Left lung (tissue), 10 donors: ENCODE data around the gene CRYBG2. TPM values are rescaled to one million over a fixed set of nuclear protein-coding genes. Genes with fewer than 3 reads are reported as not detected.
"Not testable (repeated sequence)": the region's sequence is repeated elsewhere in the genome, so short reads cannot be mapped to it uniquely, and the experiment has no call there.

ENCODE experiments used
- ATAC-seq: fragments of 200-7000 bp; cut with Tn5 transposase; one replicate; pipeline ENCODE4 v1.9.1; 2020; ENCODE audit warnings: moderate library complexity
- DNase-seq, 4 donors: peaks; one replicate each; pipeline ENCODE4 v3.0.0-alpha.2; 2013 to 2020
- H3K27ac ChIP-seq, 2 donors: fragments of 200-600 bp; sonication (generic) in 1 of 2; one replicate each; pipeline versions ENCODE4 v1.5.0 to v1.8.0; 2020 to 2021
- H3K27me3 ChIP-seq, 2 donors: fragments of 200-600 bp; sonication (generic) in 1 of 2; one replicate each; pipeline versions ENCODE4 v1.5.0 to v1.8.0; 2020 to 2021
- H3K36me3 ChIP-seq, 2 donors: fragments of 200-600 bp; sonication (generic) in 1 of 2; one replicate each; pipeline versions ENCODE4 v1.5.0 to v1.8.0; 2020 to 2021
- H3K4me1 ChIP-seq, 2 donors: fragments of 200-600 bp; one replicate each; pipeline ENCODE4 v1.8.0; 2021
- H3K4me3 ChIP-seq, 2 donors: fragments of 200-600 bp; sonication (generic) in 1 of 2; one replicate each; pipeline versions ENCODE4 v1.5.0 to v1.8.0; 2020 to 2021; ENCODE audit warnings: mild to moderate bottlenecking in 1 of 2
- H3K9me3 ChIP-seq, 2 donors: fragments of 200-600 bp; sonication (generic) in 1 of 2; one replicate each; pipeline versions ENCODE4 v1.5.0 to v1.8.0; 2020 to 2021
- CTCF ChIP-seq, 2 donors: fragments of 200-600 bp; sonication (generic) in 1 of 2; IDR thresholded peaks; one replicate each; pipeline versions ENCODE4 v1.5.0 to v1.8.0; 2021; ENCODE audit warnings: antibody characterized with exemption in 2 of 2
- intact Hi-C, 2 donors: fragments of 100-400 bp; cut with DNase I; formaldehyde crosslinking; loops; one replicate each; pipeline versions ENCODE4 v1.11.2 to v1.14.2; 2022
- polyA plus RNA-seq, 6 donors: library from polyadenylated mRNA; unstranded; fragments of 120-200 nt; gene quantifications; one replicate each; pipeline ENCODE4 v1.2.1, GENCODE V29; 2013; ENCODE audit not compliant: insufficient read length in 6 of 6
- total RNA-seq, 2 donors: library from RNA; stranded (reverse); fragmentation: NEBNext Ultra II Directional; extraction: Animal tissue kit (Norgen Biotek cat#: 25700); gene quantifications; one replicate each; pipeline ENCODE4 v1.2.1, GENCODE V29; 2021
- donor health status: DM: no; HTN: yes; CAD: no.
- donor health status: DM: no; HTN: no; CAD: no.

CRYBG2 gene
- total and polyA plus RNA-seq, 8 donors, result 0.94 to 7.6 (median 1.7) TPM

GRCh38 chr1:26395754-26396153 lies 41.8 kb upstream of the CRYBG2 start:
- Histone ChIP-seq H3K4me3 (no peak overlapping the region), H3K27ac (no peak overlapping the region), H3K9me3 (no peaks in the 10 kb centered on the region), H3K27me3 (peaks cover 0 to 15% of the 10 kb centered on the region in 2 donors), H3K36me3 (no peaks in the 10 kb centered on the region), H3K4me1 (no peaks in the 10 kb centered on the region)
- intact Hi-C loops, result no loop called here
- ATAC-seq (no peak), DNase-seq (no peak)
- no peak for TF ChIP-seq CTCF (IDR thresholded peaks at IDR 0.05)

GRCh38 chr1:26391450-26391849 lies 37.5 kb upstream of the CRYBG2 start:
- DNase-seq (no peak), ATAC-seq (peak; percentile 40)
- Histone ChIP-seq H3K27me3 (peaks cover 0 to 19% of the 10 kb centered on the region in 2 donors), H3K27ac (no peak overlapping the region), H3K4me3 (no peak overlapping the region), H3K9me3 (no peaks in the 10 kb centered on the region), H3K4me1 (no peaks in the 10 kb centered on the region), H3K36me3 (no peaks in the 10 kb centered on the region)
- peak; percentile 19 to 30 for TF ChIP-seq CTCF (IDR thresholded peaks at IDR 0.05)
- intact Hi-C loops, result no loop called here

GRCh38 chr1:26389604-26390247 lies 35.8 kb upstream of the CRYBG2 start:
- Histone ChIP-seq H3K4me3 (no peak overlapping the region), H3K4me1 (no peaks in the 10 kb centered on the region), H3K36me3 (no peaks in the 10 kb centered on the region), H3K9me3 (no peaks in the 10 kb centered on the region), H3K27ac (no peak overlapping the region), H3K27me3 (peaks cover 0 to 26% of the 10 kb centered on the region in 2 donors)
- no peak for ATAC-seq
- intact Hi-C loops, result no loop called here
- no peak for TF ChIP-seq CTCF (IDR thresholded peaks at IDR 0.05)
- no peak for DNase-seq

- no peak overlapping the region for H3K4me3 ChIP-seq
- no peaks in the 10 kb centered on the region for H3K4me1 ChIP-seq
- ATAC-seq, result no peak
- no peaks in the 10 kb centered on the region for H3K9me3 ChIP-seq
- intact Hi-C loops, result no loop called here
- DNase-seq, result no peak
- H3K36me3 ChIP-seq, result no peaks in the 10 kb centered on the region
- no peak for TF ChIP-seq CTCF (IDR thresholded peaks at IDR 0.05)
- no peak overlapping the region for H3K27ac ChIP-seq
- peaks cover 0 to 26% of the 10 kb centered on the region in 2 donors for H3K27me3 ChIP-seq
Measured at GRCh38 chr1:26388791-26389445, 35.0 kb upstream of the CRYBG2 start.

- Histone ChIP-seq H3K9me3 (no peaks in the 10 kb centered on the region), H3K27me3 (peaks cover 0 to 25% of the 10 kb centered on the region in 2 donors), H3K4me1 (no peaks in the 10 kb centered on the region), H3K4me3 (no peak overlapping the region), H3K27ac (no peak overlapping the region), H3K36me3 (no peaks in the 10 kb centered on the region)
- intact Hi-C loops, result no loop called here
- TF ChIP-seq CTCF (IDR thresholded peaks at IDR 0.05), result no peak
- DNase-seq (no peak), ATAC-seq (no peak)
Measured at GRCh38 chr1:26387447-26387846, 33.5 kb upstream of the CRYBG2 start.

- H3K27me3 ChIP-seq, result peaks cover 0 to 27% of the 10 kb centered on the region in 2 donors
- ATAC-seq, intact Hi-C loops, H3K36me3 ChIP-seq, DNase-seq, H3K9me3 ChIP-seq, H3K27ac ChIP-seq, H3K4me1 ChIP-seq, H3K4me3 ChIP-seq: not testable (repeated sequence)
Measured at GRCh38 chr1:26385063-26385462, 31.1 kb upstream of the CRYBG2 start.
